ENCODE data around the gene PKDCC. TPM values are rescaled to one million over a fixed set of nuclear protein-coding genes. Genes with fewer than 3 reads are reported as not detected.
"Not testable (repeated sequence)": the region's sequence is repeated elsewhere in the genome, so short reads cannot be mapped to it uniquely, and the experiment has no call there.

Gene PKDCC
- total RNA-seq, 1 donor from 2014 or later: 42.2 TPM

DNA sequence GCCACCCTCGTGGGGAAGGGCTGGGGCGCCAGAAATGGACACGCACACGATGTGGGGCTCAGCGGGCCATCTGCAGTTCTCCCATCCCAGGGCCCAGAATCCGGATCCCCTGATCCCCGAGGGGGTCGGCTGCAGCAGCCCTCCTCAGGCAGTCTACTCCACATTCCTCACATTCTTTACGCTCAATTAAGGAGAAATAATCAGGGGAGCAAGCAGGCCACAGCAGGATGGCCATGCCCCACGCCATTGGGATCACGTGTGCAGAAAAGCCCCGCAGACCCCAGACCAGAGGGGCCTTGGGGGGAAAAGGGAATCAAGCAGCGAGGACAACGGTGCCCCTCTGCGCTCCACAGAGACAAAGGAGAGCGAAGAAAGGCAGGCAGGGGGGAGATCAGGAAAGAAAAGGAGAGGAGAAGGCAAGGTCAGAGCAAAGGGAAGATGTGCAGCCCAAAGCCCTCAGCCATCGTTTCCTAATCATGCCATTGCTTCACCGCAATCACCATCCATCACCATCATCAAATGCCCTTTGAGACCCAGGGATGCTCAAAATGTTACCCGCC lies 17.5 kb upstream of the PKDCC start:
- Mint-ChIP-seq H3K4me1 (ENCODE audit: unreplicated experiment) (peaks cover 40% of the 10 kb centered on the region), H3K36me3 (ENCODE audit: unreplicated experiment) (no peaks in the 10 kb centered on the region), H3K4me3 (ENCODE audit: unreplicated experiment) (no peak overlapping the region), H3K27me3 (ENCODE audit: unreplicated experiment) (no peaks in the 10 kb centered on the region), H3K9me3 (ENCODE audit: unreplicated experiment) (no peaks in the 10 kb centered on the region), H3K27ac (ENCODE audit: unreplicated experiment) (no peak overlapping the region)
- TF ChIP-seq, protein P1, sequence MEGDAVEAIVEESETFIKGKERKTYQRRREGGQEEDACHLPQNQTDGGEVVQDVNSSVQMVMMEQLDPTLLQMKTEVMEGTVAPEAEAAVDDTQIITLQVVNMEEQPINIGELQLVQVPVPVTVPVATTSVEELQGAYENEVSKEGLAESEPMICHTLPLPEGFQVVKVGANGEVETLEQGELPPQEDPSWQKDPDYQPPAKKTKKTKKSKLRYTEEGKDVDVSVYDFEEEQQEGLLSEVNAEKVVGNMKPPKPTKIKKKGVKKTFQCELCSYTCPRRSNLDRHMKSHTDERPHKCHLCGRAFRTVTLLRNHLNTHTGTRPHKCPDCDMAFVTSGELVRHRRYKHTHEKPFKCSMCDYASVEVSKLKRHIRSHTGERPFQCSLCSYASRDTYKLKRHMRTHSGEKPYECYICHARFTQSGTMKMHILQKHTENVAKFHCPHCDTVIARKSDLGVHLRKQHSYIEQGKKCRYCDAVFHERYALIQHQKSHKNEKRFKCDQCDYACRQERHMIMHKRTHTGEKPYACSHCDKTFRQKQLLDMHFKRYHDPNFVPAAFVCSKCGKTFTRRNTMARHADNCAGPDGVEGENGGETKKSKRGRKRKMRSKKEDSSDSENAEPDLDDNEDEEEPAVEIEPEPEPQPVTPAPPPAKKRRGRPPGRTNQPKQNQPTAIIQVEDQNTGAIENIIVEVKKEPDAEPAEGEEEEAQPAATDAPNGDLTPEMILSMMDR (IDR thresholded peaks at IDR 0.05): no peak
- no peak for DNase-seq (ENCODE audit: extremely low spot score, unreplicated experiment)

DNA sequence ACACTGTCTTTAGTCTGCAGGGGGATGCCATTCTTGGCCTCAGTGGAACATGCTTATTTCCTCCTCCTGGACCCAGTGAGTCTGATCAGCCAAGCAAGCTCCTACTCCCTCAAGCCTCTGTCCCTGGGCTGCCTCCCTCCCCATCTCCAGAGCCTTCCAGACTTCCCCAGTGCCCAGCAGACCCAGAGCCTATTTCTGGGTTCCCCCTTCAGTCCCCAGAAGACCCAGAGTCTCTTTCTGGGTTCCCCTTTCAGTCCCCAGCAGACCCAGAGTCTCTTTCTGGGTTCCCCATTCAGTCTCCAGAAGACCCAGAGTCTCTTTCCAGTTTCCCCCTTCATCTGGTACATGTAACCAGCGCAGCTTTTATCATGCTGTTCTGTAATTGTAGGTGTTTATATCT lies 17.0 kb upstream of the PKDCC start:
- Mint-ChIP-seq H3K9me3 (ENCODE audit: unreplicated experiment) (no peaks in the 10 kb centered on the region), H3K4me3 (ENCODE audit: unreplicated experiment) (no peak overlapping the region), H3K4me1 (ENCODE audit: unreplicated experiment) (peaks cover 34% of the 10 kb centered on the region), H3K36me3 (ENCODE audit: unreplicated experiment) (no peaks in the 10 kb centered on the region), H3K27ac (ENCODE audit: unreplicated experiment) (no peak overlapping the region), H3K27me3 (ENCODE audit: unreplicated experiment) (no peaks in the 10 kb centered on the region)
- no peak for DNase-seq (ENCODE audit: extremely low spot score, unreplicated experiment)
- TF ChIP-seq, protein P1 (IDR thresholded peaks at IDR 0.05): no peak

DNA sequence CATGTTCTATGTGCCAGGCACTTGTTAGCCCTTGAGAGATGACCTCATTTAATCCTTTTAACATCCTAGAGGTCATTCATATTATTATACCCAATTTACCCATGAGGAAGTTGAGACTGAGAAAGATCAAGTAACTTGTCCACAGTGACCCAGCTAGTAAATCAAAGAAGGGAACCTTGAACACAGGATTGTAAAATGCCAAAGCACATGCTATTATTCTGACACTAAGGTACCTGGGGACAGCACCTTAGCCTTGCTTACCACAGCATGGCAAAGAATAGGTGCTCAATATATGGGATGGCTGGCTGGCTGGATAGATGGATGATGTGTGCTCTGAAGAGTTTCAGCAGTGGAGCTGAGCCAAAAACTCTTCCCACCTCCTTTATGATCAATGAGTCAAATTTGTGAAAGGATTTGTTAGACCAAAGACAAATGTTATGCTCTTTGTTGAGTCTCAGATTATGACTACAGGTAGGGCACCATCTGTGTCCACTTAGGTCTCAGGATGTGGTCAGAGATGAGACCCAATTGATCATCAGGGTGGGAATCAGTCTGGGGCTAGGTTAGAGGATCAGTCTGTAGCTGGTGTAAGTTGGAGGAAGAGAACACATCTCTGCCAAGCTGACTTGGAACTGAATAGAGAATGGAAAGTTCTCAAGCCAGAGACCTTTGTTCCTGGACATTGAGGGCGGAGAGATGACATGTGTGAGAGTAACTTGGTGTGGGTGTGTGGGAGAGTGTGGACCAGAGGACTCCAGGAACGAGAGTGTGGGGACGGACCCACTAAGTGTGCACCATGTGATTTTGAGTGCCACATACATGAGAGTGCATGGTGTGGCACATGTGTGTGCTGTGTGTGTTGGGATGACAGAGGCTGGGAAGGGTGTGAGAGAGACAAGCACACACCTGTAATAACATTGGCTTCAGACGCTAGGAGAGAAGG lies 16.3 kb upstream of the PKDCC start:
- Mint-ChIP-seq H3K27me3 (ENCODE audit: unreplicated experiment) (no peaks in the 10 kb centered on the region), H3K36me3 (ENCODE audit: unreplicated experiment) (no peaks in the 10 kb centered on the region), H3K4me1 (ENCODE audit: unreplicated experiment) (peaks cover 29% of the 10 kb centered on the region), H3K27ac (ENCODE audit: unreplicated experiment) (no peak overlapping the region), H3K4me3 (ENCODE audit: unreplicated experiment) (no peak overlapping the region), H3K9me3 (ENCODE audit: unreplicated experiment) (no peaks in the 10 kb centered on the region)
- TF ChIP-seq, protein P1 (IDR thresholded peaks at IDR 0.05): no peak
- no peak for DNase-seq (ENCODE audit: extremely low spot score, unreplicated experiment)

DNA sequence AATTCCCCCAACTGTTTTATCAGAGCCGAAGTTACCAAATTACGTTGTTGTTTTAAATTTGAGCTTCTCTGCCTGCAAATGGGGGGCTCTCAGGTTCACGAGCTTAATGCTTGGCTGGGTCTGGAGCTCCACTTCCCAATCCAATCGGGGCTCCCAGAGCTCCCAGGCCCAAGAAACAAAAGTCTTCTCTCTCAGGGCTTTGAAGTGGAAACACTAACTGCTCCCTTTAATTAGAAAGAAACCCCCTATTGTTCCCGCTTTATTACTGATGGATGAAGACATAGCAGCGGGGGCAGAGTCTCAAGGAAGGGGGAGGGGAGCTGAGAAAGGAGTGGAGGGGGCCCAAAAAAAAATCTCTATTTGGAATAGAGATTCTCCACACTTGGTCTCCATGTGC lies 15.6 kb upstream of the PKDCC start:
- no peak overlapping the region for H3K4me3 Mint-ChIP-seq (ENCODE audit: unreplicated experiment)
- TF ChIP-seq, protein P1 (IDR thresholded peaks at IDR 0.05): no peak
- no peak for DNase-seq (ENCODE audit: extremely low spot score, unreplicated experiment)
- no peaks in the 10 kb centered on the region for H3K9me3 Mint-ChIP-seq (ENCODE audit: unreplicated experiment)
- H3K27ac Mint-ChIP-seq (ENCODE audit: unreplicated experiment): no peak overlapping the region
- H3K36me3 Mint-ChIP-seq (ENCODE audit: unreplicated experiment): no peaks in the 10 kb centered on the region
- peaks cover 29% of the 10 kb centered on the region for H3K4me1 Mint-ChIP-seq (ENCODE audit: unreplicated experiment)
- H3K27me3 Mint-ChIP-seq (ENCODE audit: unreplicated experiment): no peaks in the 10 kb centered on the region

DNA sequence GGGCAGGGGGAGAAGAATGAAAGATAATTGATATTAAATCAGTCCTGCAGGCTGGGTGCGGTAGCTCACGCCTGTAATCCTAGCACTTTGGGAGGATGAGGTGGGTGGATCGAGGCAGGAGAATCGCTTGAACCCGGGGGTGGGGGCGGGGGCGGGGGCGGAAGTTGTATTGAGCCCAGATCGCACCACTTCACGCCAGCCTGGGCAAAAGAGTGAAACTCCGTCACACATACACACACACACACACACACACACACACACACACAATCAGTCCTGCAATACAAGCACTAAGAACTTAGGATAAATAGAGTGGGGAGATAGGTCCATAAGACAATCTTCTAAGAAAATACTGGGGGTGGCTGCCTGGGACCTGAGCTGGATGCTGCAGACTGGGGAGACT lies 15.1 kb upstream of the PKDCC start:
- Mint-ChIP-seq H3K4me1 (ENCODE audit: unreplicated experiment) (peaks cover 29% of the 10 kb centered on the region), H3K27me3 (ENCODE audit: unreplicated experiment) (no peaks in the 10 kb centered on the region), H3K36me3 (ENCODE audit: unreplicated experiment) (no peaks in the 10 kb centered on the region), H3K9me3 (ENCODE audit: unreplicated experiment) (no peaks in the 10 kb centered on the region), H3K27ac (ENCODE audit: unreplicated experiment) (no peak overlapping the region), H3K4me3 (ENCODE audit: unreplicated experiment) (no peak overlapping the region)
- DNase-seq (ENCODE audit: extremely low spot score, unreplicated experiment): no peak
- TF ChIP-seq, protein P1 (IDR thresholded peaks at IDR 0.05): no peak

DNA sequence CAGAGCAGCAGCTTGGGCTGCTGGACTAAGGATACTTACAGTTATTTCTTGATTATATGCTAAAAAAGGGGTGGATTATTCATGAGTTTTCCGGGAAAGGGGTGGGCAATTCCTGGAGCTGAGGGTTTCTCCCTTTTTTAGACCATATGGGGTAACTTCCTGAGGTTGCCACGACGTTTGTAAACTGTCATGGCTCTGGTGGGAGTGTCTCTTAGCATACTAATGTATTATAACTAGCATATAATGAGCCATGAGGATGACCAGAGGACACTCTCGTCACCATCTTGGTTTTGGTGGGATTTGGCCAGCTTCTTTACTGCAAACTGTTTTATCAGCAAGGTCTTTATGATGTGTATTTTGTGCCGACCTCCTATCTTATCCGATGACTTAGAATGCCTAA lies 13.7 kb upstream of the PKDCC start:
- H3K9me3 Mint-ChIP-seq (ENCODE audit: unreplicated experiment); H3K36me3 Mint-ChIP-seq (ENCODE audit: unreplicated experiment); H3K27ac Mint-ChIP-seq (ENCODE audit: unreplicated experiment); DNase-seq (ENCODE audit: extremely low spot score, unreplicated experiment); H3K27me3 Mint-ChIP-seq (ENCODE audit: unreplicated experiment); H3K4me3 Mint-ChIP-seq (ENCODE audit: unreplicated experiment): not testable (repeated sequence)
- H3K4me1 Mint-ChIP-seq (ENCODE audit: unreplicated experiment): peaks cover 18% of the 10 kb centered on the region

All from osteocyte (in vitro differentiated cells).